Suppressor macrophage treated with lipopolysaccharide for 4 hours (primary cell): ENCODE results near the gene TMEM272.
A peak's percentile ranks its signal among the peaks of the same experiment; 100 is the strongest.
"Not testable (repeated sequence)": the region's sequence is repeated elsewhere in the genome, so short reads cannot be mapped to it uniquely, and the experiment has no call there.

Experiments
- DNase-seq: peaks from one replicate; pipeline ENCODE4 v3.0.0-alpha.2; 2020

TMEM272 gene

GRCh38 chr13:51824712-51825111 lies 20.3 kb downstream of the TMEM272 start:
- not testable (repeated sequence) for DNase-seq

GRCh38 chr13:51823863-51824262 lies 21.1 kb downstream of the TMEM272 start:
- DNase-seq: no peak

- no peak for DNase-seq
Observed at GRCh38 chr13:51823359-51823758, 21.6 kb downstream of the TMEM272 start.

GRCh38 chr13:51822106-51822815 lies 22.7 kb downstream of the TMEM272 start:
- no peak for DNase-seq

GRCh38 chr13:51821606-51822005 lies 23.4 kb downstream of the TMEM272 start:
- peak; percentile 37 for DNase-seq

- DNase-seq: no peak
Observed at GRCh38 chr13:51820016-51820597, 24.9 kb downstream of the TMEM272 start.

- no peak for DNase-seq
Observed at GRCh38 chr13:51819544-51819943, 25.4 kb downstream of the TMEM272 start.

- peak; percentile 95 for DNase-seq
Observed at GRCh38 chr13:51818781-51819511, 26.0 kb downstream of the TMEM272 start.

- DNase-seq: no peak
Observed at GRCh38 chr13:51818276-51818675, 26.7 kb downstream of the TMEM272 start.

GRCh38 chr13:51817717-51818116 lies 27.3 kb downstream of the TMEM272 start:
- DNase-seq: no peak

- DNase-seq: no peak
Observed at GRCh38 chr13:51816604-51817249, 28.2 kb downstream of the TMEM272 start.

GRCh38 chr13:51815848-51816247 lies 29.1 kb downstream of the TMEM272 start:
- DNase-seq: no peak

GRCh38 chr13:51814825-51815650 lies 29.9 kb downstream of the TMEM272 start:
- peak; percentile 81 for DNase-seq

GRCh38 chr13:51814071-51814470 lies 30.9 kb downstream of the TMEM272 start:
- DNase-seq: no peak

GRCh38 chr13:51811920-51812451 lies 33.0 kb downstream of the TMEM272 start:
- DNase-seq: peak; percentile 48

- no peak for DNase-seq
Observed at GRCh38 chr13:51811046-51811445, 33.9 kb downstream of the TMEM272 start.

- DNase-seq: no peak
Observed at GRCh38 chr13:51808811-51809210, 36.2 kb downstream of the TMEM272 start.

- DNase-seq: no peak
Observed at GRCh38 chr13:51807041-51807440, 37.9 kb downstream of the TMEM272 start.

- DNase-seq: peak; percentile 39
Observed at GRCh38 chr13:51806566-51806965, 38.4 kb downstream of the TMEM272 start.

- no peak for DNase-seq
Observed at GRCh38 chr13:51805925-51806324, 39.1 kb downstream of the TMEM272 start.

- DNase-seq: no peak
Observed at GRCh38 chr13:51805313-51805712, 39.7 kb downstream of the TMEM272 start.
